Liver (tissue), 3 donors: ENCODE results near the gene RBKS.
"Not testable (repeated sequence)": the region's sequence is repeated elsewhere in the genome, so short reads cannot be mapped to it uniquely, and the experiment has no call there.

Experiments used
- ATF3 ChIP-seq: IDR thresholded peaks from 2 replicates; pipeline ENCODE4 v1.6.1; 2016; ENCODE audit warnings: antibody characterized with exemption
- CTCF ChIP-seq: fragments of 150-350 bp; IDR thresholded peaks from 2 replicates; pipeline ENCODE4 v1.5.1; 2017; ENCODE audit warnings: improper control_type of control experiment, low read depth, low read length; ENCODE audit not compliant: missing input control
- EGR1 ChIP-seq, 2 donors: IDR thresholded peaks; 2 replicates each; pipeline ENCODE4 v1.6.1; 2016 to 2018; ENCODE audit warnings: antibody characterized with exemption in 2 of 2, low read depth in 2 of 2
- FOXA1 ChIP-seq: IDR thresholded peaks from 2 replicates; pipeline ENCODE4 v1.6.1; 2016; ENCODE audit warnings: antibody characterized with exemption
- GABPA ChIP-seq, 2 donors: IDR thresholded peaks in 1 of 2; conservative IDR thresholded peaks in 1 of 2; 2 replicates each; pipeline ENCODE4 v1.6.1; 2016; ENCODE audit warnings: antibody characterized with exemption in 2 of 2, mild to moderate bottlenecking in 1 of 2, moderate library complexity in 1 of 2
- JUND ChIP-seq, 2 donors: IDR thresholded peaks; 2 replicates each; pipeline ENCODE4 v1.6.1; 2016; ENCODE audit warnings: antibody characterized with exemption in 2 of 2
- MAX ChIP-seq: IDR thresholded peaks from 2 replicates; pipeline ENCODE4 v1.6.1; 2016; ENCODE audit warnings: antibody characterized with exemption
- NR2F2 ChIP-seq: IDR thresholded peaks from 2 replicates; pipeline ENCODE4 v1.6.1; 2016; ENCODE audit warnings: antibody characterized with exemption
- REST ChIP-seq: IDR thresholded peaks from 2 replicates; pipeline ENCODE4 v1.6.1; 2016; ENCODE audit warnings: antibody characterized with exemption, mild to moderate bottlenecking
- TAF1 ChIP-seq: conservative IDR thresholded peaks from 2 replicates; pipeline ENCODE4 v1.6.1; 2016; ENCODE audit warnings: antibody characterized with exemption, mild to moderate bottlenecking
- donor health status: healthy.
- donor health status: healthy.

- not testable (repeated sequence) for TF ChIP-seq CTCF; REST; TAF1; EGR1 (IDR thresholded peaks at IDR 0.05; ENCODE audit: low read depth in 2 of 2); MAX; ATF3; GABPA (IDR thresholded peaks at IDR 0.05 in 1 of 2, conservative IDR thresholded peaks at IDR 0.05 in 1 of 2); FOXA1; NR2F2; JUND (IDR thresholded peaks at IDR 0.05)
Measured at GRCh38 chr2:27748803-27749554, 141.2 kb downstream of the RBKS start.
